HG03159 (cell line): ENCODE measurements around the gene RBM6.
"Not testable (repeated sequence)": the region's sequence is repeated elsewhere in the genome, so short reads cannot be mapped to it uniquely, and the experiment has no call there.

ENCODE experiments used
- ATAC-seq: cut with Tn5 transposase; IDR thresholded peaks from one replicate; pipeline ENCODE4 v1.9.1; 2021; ENCODE audit warnings: mild to moderate bottlenecking, moderate library complexity; ENCODE audit not compliant: unreplicated experiment

RBM6 gene

DNA sequence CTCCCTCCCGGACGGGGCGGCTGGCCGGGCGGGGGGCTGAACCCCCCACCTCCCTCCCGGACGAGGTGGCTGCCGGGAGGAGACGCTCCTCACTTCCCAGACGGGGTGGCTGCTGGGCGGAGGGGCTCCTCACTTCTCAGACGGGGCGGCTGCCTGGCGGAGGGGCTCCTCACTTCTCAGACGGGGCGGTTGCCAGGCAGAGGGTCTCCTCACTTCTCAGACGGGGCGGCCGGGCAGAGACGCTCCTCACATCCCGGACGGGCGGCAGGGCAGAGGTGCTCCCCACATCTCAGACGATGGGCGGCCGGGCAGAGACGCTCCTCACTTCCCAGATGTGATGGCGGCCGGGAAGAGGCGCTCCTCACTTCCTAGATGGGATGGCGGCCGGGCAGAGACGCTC lies 145.0 kb downstream of the RBM6 start:
- ATAC-seq, result not testable (repeated sequence)

DNA sequence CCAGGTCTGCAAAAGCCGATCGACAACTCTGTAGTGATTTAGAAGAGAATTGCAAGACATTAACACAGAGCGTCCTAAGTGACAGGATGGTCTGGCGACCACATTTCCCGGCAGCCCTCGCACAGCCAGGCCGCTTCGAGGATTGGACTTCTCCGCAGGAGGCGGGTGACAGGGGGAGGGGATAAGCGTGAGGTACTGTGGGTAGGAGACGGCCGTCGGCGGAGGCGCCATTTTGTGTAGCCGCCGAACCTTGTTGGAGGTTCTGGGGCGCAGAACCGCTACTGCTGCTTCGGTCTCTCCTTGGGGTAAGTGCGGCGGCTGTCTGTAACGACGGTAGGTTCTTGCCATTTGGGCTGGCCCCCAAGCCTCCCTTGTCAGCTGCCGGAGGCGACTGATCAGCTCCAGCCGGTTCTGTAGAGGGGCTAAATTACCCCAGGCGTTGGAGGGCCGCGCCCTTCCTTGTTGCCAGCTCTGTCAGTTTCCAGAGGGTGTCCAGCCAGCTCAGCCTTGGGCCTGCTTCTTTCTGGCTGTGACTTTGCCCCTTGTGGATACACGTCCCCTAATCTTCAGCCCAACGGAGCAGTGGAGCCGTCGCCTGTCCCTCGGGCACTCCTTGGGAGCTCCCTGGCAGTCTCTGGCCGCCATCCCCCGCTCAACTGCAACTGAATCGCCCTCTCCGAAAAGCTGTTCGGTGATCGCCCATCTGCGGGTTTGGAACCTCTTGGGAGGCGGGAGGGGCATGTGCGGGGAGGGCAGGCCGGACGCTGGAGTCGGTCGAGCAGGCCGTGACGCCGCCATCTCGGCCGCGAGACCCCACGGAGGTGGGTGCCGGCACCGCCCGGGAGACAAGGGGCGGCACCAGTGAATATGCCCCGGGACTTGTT lies 149.0 kb downstream of the RBM6 start, which contains the start of gene RBM5:
TSS of gene RBM5 (plus strand) at position 195 of the 884 bp plus-strand sequence. CDS start 1,516 bp downstream, outside the sequence.
- ATAC-seq, result peak; percentile 95

DNA sequence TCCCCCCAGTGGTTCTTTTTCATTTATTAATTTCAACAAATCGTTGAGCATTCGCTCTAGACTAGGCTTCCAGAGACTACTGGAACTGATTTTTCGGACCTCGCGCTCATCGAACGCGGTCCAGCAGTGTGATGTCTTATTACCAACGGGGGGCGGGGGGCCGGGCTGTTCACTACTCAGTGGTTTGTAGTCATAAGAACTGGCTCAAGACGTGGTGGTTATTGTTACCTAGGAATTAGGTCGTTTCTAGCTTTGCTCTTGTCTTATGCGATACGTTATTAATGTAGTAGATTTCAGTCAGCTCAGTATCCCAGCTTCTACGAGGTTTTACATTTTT lies 149.6 kb downstream of the RBM6 start:
- no peak for ATAC-seq

DNA sequence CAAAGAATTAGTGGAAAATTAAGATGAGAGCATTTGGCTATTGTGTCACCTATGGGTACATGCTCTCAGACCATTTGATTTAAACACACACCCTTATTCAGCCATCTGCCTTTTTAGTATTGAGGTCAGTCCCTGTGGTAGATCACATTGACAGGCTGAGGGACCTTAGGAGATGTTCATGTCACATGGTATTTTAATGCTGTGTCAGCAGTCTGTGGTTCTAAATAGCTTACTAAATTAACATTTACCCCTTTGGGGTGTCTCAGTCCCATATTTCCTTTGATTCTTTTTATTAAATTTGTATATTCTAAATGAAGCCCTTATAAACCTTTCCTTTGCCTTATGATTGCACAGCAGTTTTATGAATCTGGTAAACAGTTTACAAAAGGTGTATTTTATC lies 151.0 kb downstream of the RBM6 start:
- ATAC-seq, result no peak

DNA sequence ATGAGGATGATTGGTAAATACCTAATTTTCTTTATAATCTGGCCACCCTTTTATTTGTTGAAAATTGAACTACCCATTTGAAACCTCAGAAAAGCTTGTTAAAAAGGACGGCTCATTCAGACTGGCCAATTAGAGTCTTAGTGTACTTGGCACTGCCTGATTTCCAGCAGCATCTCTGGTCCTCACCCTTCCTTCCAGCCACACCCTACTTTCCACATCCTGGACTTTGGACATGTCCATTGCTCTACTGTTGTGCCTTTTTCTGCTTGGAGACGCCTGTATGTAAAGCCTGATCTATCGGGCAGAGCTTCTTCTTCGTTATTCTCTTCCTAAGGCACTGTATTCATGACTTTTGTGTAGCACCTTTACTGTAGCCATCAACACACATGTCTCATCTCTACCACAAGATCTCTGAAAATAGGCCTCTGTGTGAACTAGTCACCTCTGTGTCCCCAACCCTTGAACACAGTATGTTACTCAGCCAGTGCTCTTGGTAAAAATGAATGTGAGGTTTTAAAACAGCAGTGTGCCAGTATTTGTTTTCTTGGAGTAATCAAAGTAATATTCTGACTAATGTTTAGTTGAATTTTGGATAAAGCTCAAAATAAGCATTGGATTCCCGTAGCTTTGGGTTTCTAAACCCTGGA lies 155.5 kb downstream of the RBM6 start:
- ATAC-seq, result no peak

DNA sequence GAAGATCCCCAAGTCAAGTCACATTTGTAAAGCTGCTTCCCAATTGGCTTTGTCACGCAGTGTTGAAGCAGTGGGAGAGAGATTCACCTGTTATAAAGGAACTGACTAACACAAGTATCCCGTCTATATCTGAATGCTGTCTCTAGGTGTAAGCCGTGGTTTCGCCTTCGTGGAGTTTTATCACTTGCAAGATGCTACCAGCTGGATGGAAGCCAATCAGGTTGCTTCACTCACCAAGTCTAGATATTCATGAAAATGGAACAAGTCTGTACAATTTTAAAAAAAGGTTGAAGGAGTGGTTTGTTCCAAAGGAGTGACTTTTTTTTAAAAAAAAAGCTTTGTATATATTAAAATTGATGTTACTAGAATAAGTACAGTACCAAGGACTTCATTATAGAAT lies 160.4 kb downstream of the RBM6 start:
- ATAC-seq, result no peak

DNA sequence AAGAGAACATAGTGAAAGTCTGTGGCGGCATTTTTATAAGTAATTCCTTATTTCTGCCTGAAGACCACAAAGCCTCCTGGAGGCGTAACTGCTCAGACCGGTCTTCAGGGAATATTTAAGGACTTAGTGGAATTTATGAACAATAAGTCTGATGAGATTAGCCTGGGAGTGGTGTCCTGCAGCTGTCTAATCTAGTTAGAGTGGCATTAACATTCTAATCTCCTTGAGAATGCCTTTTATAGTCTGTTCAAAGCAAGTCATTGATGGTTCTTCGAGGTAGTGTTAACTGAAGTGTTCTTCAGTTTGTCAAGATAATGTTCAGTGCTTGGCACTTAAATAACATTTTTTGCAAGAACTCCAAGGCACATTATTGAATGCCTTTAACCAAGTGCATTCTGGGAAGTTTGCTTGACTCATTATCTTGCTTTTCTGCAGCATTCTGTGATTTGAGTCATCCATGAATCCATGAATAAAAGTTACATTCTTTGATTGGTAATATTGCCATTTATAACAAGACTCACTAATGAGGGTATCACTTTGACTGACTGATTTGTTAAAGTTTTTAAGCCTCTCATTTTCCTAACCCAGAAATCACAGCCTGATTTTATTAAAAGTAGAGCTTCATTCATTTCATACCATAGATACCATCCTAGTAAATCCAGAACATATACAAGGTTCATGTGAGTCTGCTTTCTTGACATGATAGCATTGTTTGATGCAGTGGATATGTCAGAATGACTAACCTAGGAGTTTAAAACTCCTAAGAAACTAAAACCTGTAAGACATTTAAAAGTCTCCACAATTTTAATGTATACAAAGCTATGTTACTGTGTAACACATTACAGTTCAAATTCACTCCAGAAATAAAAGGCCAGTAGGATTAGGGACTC lies 161.3 kb downstream of the RBM6 start:
- ATAC-seq, result no peak

DNA sequence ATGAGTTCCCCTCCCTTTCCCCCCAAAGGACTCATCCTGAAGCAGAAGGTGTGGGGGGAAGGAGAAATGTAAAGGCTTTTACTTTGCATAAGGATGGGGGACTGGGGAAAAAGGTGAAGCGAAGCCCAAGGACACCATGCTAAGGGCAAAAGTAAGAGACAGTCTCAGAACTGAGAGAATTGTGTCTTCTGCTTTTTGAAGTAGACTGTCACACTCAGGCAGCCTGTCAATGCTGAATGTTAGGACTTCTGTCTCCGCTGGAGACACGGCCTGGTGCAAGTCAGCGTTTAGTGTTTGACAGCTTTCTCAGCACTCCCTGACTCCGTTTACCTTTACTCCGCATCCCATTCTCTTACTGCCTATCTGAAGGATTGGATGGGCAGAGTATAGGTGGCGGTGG lies 162.6 kb downstream of the RBM6 start:
- no peak for ATAC-seq

DNA sequence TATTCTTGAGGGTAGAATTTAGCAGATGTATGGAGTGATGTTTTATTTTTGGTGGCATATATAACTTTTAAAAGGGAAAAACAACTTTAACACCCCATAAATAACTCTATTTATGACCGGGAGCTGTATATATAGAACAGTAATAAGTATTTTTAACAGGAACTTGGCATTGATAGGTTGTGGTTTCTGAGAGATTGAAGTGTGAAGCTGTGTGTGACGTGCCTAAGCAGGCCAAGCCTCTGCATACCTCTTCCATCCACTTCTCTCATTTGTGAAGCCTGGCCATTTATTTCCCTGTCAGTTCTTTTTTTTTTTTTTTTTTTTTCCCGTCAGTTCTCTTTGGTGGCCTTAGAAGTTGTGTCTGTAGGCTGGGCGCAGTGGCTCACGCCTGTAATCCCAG lies 171.8 kb downstream of the RBM6 start:
- no peak for ATAC-seq

DNA sequence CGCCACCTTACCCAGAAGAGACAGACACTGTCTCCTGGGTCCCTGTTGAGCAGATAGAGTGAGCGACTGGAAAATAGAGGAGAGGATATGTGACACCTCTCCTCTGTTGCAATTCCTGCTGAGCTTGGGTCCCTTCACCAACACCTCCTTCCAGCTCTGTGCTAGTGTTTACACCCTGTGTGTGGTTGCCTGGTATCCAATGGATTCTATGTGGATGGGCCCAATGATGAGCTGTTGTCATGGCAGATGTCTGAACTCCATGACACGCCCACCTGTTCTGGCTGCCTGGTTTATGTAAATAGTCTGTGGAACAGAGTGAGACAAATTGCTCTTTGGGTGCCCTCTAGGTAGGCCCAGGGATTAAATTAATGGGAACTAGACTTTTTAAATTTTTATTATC lies 172.5 kb downstream of the RBM6 start:
- no peak for ATAC-seq

DNA sequence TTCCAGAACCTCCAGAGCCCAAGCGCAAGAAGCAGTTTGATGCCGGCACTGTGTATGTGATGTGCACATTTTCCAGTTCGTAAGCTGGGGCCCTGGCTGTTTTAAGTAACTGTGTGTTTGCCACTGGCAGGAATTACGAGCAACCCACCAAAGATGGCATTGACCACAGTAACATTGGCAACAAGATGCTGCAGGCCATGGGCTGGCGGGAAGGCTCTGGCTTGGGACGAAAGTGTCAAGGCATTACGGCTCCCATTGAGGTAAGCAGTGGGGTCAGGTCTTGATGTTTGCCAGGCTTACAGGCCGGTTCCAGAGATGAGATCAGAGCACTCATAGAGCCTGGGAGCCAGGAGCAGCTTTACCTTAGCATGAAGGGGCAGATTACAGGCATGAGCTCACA lies 177.2 kb downstream of the RBM6 start:
- ATAC-seq, result no peak

DNA sequence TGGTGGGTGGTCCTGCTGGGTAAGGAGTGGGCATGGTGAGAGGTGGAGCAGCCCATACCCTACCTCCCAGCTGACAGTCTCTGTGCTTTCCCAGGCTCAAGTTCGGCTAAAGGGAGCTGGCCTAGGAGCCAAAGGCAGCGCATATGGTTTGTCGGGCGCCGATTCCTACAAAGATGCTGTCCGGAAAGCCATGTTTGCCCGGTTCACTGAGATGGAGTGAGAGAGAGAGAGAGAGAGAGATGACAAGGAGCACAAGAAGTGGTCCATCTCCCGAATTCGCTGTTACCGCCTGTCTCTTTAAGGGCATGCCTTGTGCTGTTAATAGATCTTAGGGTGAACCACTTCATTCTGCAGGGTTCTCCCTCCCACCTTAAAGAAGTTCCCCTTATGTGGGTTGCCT lies 178.3 kb downstream of the RBM6 start:
- ATAC-seq, result no peak

DNA sequence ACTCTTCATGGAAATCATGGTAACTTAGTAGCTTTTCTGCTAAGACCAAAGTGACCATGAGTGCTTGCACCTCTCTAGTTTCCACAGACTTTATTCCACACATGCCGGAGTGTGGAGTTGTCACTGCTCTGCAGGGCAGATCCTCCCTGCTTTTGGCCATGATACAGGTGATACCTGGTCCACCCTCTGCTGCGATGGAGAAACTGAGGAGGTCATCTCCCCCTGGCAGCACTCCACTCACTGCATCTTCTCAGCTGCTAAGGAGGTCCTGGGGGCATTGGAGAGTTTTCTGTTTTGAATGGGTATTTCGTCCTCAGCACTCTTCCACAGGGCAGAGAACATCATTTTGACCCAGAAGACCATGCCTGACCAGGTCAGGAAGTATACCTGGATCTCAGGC lies 179.8 kb downstream of the RBM6 start:
- no peak for ATAC-seq

DNA sequence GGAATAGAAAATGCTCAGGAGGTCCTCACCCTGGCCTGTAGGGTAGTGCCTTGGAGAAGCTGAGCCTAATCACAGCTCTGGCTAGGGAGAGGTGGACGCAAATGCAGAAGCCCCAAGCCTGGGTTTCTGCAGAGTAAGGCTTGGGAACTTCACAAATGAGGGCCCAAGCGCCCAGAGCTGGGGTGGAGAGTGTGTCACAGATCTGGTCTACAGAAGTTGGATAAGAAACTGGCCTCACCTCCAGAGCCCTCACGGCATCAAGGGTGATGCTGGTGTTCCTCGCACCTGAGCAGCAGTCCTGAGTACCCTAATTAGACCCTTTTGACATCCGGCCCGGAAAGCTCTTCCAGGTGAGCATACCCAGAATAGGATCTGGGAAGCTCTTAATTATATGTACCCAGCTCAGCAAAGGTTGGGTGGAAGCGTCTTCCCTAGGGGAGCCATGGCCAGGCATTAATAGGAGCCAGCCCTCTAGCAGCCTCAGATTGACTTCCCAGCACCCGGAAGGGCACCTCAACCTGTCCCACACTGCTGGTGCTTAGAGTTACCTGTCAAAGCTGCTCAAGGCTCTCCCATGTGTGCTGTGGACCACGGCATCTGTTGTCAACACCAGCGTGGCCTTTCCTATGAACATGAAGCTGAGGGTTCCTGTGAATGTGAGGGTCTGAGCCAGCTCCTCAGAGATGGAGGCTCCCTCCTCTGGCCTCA lies 180.6 kb downstream of the RBM6 start:
- ATAC-seq, result no peak

DNA sequence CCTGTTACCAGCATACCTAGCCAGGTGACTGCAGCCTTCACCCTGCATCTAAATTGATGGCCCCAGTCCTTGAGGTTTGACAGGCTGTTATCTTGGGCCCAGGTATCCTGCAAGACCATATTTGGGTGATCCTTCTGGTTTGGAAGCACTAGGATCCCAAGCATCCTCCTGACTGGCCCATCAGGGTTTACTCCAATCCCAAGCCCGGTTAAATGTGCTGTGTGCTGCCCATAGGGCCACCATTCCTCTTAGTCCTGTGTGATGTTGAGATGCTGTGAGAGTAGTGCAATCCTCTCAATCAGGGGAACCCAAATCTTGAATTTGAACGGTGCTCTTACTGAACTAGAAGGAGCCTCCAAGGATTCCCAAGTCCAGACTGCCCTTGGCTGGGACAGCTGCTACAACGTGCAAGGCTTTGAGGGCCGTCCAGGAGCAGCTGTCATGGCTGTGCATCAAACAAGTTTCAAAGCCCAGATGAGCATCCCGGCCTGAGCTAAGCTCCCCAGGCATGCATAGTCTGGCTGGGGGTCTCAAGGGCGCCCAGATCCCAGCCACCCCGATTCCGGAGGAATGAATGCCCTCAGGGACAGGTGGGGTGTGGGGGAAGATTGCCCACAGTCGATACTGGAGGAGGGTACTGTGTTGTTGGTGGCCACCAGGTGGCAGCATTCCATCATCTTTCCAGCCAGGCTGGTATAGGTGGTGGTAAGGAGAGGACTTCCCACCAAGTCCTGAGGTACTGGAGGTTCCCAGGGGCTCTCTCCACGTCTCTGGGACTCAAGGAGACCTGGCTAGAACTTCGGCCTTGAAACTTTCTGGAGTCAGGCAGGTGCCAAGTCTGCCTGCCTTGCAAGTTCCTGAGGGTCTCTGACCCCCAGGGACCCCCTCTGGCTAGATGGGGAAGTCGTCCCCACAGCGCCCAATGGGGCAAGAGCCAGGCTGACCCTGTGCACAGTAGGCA lies 181.4 kb downstream of the RBM6 start:
- no peak for ATAC-seq

DNA sequence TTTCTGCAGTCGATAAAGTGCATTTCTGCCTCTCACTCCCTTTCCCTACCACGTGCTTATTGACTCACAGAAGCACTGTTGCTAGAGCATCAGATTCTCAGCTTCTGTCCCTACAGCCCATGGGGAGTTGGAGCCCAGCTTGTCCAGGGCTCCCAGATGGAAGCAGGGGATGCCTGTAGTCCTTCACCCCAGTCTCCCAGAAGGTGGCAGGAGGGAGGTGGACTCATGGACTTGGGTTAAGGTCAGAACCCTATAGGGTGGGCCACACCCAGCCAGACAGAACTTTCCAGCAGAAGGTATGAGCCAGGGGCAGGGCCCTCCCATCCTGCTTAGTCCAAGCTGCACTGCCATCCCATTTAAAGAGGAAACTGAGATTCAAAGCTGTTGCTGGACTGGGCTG lies 182.1 kb downstream of the RBM6 start:
- ATAC-seq, result no peak

DNA sequence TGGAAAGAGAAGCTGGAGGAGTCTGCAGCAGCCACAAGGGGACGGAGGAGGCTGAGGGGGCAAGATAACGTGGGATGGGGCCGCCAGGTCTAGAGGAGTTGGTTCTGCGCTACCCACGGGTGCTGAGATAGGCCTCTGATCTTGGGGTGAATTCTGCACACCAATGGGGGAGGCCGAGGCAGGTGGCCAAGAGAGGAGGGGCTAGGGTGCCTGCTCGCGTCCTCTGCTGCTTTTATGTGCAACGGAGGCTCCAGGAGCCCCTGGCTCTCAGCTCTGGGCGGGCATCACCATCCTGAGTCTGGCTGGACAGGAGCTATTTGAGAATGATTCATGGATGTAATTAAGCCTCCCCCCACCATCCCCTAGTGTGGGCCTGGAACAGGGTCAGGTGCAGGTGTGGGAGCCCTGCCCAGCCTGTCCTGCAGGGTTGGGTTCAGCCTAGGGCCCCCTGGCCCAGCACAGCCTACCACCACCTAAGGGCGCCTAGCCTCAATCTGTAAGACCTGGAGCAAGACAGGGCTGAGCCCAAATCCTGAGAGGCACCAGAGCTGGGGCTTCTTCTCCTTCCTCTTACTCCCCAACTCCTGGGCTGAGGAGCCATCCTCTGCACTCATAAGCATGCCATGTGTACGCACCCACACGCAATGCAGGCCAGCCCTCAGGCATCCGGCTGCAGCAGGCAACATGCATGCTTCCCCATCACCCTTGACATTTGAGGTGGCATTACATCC lies 182.9 kb downstream of the RBM6 start:
- ATAC-seq, result no peak

DNA sequence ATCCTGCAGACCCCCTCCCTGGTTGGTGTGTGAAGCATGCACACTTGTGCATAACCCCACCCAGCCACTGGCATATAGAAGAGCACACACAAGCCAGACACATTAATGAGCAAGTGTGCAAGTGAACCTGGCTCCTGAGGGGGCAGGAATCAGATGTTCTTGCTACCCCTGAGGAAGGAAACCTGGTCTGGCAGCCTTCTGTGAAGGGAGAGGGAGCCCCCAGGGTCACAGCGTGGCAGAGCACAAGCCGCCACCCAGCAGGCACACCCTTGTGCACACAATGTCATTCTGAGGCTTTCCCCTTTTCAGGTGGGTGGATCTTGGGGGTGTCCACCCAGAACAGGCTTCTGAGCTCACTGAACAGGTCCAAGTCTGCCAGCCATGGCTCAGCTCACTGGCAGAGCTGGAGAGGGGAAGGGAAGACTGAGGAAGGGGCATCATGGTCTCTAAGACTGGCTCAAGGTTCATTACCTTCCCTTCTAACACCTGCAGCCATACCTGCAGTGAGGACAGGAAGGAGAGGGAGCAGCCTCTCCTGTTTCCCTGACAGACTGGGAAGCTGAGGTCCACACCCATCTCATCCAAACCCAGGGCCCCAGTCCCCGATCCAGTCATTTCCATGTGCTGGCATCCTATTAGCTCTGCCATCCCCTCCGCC lies 183.6 kb downstream of the RBM6 start:
- ATAC-seq, result no peak
